ENCODE results near the gene TPSB2.
"Not testable (repeated sequence)": the region's sequence is repeated elsewhere in the genome, so short reads cannot be mapped to it uniquely, and the experiment has no call there.

Gene TPSB2

DNA sequence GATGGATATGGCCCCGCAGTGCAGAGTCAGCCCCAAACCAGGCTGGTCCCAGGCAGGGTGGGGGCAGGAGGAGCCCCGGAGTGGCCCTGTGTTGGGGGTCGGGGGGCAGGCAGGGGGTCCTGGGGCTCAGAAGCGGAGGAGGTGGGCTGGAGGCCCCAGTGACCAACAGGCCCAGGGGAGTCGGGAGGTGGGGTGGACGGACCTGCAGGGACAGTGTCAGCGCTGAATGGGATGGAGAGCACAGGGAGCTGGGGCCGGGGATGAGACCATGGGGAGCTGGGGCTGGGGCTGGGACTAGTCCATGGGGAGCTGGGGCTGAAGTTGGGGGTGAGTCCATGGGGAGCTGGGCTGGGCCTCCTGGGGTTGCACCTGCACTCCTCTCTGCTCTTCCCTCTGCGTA lies 9.6 kb upstream of the TPSB2 start:
- DNase-seq, result not testable (repeated sequence)

DNA sequence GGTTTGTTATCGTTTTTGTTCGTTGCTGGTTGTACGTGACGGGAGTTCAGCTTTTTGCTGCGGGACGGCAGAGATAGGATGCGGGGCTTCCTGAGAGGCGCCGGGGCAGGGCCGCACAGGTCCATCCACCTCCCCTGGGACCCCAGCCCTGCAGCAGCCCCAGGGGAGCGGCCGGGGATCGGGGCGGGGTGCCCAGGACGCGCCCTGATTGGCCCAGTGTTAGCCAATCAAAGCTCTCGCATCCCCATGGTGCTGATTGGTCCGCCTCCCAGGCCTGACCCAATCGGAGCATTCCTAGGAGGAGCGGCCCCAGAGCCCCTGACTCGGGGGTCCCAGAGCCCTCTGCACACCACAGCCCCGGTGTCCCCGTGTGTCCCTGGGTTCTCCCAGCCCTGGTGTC lies 8.9 kb upstream of the TPSB2 start:
- DNase-seq, result not testable (repeated sequence)

DNA sequence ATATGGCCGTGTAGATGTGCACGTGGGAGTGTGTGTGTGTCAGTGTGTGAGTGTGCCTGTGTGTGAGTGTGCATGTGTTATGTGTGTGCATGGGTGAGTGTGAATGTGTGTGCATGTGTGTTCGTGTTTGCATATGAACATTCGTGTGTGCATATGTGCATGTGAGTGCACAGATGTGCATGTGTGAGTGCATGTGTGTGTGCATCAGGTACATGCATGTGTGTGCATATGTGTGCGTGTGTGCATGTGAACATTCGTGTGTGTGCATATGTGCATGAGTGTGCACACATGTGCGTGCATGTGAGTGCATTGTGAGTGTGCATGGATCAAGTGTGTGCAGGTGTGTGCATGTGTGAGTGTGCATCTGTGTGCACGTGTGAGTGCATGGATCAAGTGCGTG lies 8.0 kb upstream of the TPSB2 start:
- no peak for DNase-seq

DNA sequence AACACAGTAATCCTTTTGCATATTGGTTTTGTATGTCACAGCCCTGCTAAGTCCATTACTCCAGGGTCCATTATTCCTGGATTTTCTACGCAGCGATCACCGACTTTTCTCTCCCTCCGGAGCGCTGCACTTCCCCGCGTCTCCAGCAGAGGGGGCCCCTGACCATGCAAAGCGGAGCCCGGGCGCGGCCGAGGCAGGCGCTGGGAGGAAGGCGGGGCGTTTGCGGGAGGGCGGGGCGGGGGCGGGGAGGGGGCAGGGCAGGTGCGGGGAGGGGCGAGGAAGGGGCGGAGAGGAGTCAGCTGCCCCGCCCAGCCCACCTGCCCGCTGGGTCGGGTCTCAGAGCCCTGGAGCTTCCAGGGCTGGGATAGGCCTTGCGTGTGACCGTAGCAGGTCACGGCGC lies 6.7 kb upstream of the TPSB2 start:
- not testable (repeated sequence) for DNase-seq

DNA sequence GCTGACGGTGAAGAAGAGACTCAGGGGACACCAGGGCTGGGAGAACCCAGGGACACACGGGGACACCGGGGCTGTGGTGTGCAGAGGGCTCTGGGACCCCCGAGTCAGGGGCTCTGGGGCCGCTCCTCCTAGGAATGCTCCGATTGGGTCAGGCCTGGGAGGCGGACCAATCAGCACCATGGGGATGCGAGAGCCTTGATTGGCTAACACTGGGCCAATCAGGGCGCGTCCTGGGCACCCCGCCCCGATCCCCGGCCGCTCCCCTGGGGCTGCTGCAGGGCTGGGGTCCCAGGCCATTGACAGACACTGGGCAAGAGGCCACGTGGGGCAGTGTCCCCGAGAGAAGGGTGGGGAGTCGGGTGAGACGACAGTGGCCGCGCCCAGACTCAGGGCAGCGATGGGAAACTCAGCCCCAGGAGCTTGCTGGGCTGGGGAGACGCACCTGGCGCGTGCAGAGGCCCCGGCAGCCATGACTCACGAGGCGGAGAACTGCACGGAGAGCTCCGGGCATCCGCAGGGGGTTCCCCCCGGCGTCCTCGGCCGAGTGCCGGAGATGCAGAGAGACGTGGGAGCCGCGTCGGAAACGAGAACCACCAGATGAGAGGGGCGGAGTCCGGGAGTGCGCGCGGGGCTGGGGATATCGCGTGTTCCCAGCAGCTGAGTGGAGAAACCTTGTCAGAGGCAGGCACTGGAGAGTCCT lies 2.2 kb upstream of the TPSB2 start:
- not testable (repeated sequence) for DNase-seq

DNA sequence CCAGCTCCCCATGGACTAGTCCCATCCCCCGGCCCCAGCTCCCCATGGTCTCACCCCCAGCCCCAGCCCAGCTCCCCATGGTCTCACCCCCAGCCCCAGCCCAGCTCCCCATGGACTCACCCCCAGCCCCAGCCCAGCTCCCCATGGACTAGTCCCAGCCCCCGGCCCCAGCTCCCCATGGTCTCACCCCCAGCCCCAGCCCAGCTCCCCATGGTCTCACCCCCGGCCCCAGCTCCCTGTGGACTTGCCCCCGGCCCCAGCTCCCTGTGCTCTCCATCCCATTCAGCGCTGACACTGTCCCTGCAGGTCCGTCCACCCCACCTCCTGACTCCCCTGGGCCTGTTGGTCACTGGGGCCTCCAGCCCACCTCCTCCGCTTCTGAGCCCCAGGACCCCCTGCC lies 1.3 kb upstream of the TPSB2 start:
- DNase-seq, result not testable (repeated sequence)

DNA sequence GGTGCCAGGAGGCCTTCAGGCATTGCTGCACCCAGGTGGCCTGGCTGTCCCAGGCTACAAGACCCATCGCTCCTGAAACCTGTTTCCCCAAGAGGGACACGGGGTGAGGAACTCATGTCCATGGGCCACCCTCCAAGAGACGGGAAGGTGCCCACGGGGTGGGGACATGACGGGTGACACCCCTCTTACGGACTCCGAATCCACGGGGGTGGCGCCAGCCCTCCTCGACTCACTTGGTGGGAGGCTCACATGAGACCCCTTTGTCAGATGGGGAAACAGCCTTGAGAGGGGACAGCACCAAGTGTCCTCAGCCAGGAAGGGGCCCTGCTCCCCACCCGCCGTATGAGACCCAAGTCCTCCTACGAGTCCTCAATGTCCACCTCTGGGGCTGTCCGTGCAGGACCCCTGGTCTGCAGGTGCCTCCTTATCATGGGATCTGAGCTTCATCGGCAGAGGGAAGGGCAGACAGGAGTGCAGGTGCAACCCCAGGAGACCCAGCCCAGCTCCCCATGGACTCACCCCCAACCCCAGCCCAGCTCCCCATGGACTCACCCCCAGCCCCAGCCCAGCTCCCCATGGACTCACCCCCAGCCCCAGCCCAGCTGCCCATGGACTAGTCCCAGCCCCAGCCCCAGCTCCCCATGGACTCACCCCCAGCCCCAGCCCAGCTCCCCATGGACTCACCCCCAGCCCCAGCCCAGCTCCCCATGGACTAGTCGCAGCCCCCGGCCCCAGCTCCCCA lies 658 bp upstream of the TPSB2 start:
- DNase-seq, result not testable (repeated sequence)

DNA sequence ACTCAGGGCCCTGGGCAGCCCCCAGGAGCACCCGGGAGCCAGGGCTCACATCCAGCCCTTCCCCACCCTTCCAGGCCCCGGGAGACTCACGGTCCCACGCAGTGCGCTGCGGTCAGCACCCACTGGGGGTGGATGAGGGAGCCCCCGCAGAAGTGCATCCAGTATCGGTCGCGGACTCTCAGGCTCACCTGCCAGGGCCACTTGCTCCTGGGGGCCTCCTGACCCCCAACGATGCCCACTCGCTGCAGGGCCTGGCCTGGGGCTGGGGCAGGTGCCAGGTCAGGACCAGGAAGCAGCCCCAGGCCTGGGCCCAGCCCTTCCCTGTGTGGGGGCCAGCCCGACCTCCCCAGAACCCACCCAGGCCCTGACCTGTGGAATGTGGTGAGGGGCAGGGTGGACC lies 508 bp downstream of the TPSB2 start:
- DNase-seq, result not testable (repeated sequence)

DNA sequence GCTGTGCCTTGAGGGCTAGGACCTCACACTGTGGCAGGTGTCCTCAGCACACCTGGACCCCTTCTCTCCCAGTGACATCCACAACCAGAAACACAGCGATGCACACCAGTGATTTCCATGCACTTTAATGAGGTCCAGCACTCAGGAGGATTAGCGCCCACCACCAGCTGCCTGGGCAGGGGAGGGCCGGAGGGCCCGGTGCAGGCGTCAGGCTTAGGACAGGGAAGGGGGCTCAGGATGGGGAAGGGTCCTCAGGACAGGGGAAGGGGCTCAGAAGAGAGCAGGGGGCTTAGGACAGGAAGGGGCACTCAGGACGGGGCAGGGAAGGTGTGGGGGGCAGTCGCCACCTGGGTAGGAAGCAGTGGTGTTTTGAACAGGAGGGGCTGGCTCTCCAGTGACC lies 1.8 kb downstream of the TPSB2 start:
- not testable (repeated sequence) for DNase-seq

DNA sequence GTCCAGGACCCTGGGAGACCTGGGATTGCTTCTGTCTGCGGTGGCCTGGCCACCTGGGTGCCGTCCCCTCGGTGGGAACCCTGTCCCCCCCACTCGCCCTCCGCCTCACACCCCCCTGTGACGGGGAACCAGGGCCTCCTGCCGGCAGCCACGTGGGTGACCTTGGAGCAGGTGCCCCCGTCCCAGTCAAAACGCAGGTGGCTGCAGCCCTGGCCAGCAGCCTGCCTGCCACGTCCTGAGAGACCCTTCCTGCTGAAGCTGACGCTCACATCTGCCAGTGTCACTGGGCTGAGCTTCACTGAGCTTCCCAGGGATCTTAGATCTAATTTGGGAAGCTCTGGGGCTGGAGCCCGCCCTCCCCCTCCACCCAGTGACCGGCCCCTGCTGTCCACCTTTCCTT lies 3.3 kb downstream of the TPSB2 start:
- not testable (repeated sequence) for DNase-seq

DNA sequence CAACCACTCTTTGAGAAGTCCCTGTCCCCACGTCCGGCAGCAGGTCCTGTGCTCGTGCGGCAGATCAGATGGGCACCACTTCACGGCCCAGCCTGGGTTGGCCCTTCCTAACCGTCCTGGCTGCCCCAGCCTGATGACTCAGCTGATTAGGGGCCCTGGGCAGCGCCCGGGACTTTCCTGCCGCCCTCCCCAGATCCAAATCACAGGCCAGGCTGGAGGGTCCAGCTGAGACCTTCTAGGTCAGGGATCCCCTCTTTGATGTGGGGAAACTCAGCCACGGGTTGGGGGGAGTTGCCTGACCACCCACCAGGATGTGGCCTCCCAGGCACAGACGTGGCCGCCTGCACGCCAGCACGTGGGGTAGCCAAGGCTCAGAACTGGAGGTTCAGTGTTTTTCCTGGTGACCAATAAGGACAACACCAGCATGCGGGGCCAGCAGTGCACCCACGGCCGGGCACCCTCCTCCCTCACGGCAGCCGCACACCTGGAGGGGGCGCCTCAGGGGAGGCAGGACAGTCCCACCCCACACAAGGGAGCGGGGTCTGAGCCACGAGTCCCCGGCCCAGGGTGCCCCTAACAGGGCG lies 4.2 kb downstream of the TPSB2 start:
- DNase-seq, result not testable (repeated sequence)

DNA sequence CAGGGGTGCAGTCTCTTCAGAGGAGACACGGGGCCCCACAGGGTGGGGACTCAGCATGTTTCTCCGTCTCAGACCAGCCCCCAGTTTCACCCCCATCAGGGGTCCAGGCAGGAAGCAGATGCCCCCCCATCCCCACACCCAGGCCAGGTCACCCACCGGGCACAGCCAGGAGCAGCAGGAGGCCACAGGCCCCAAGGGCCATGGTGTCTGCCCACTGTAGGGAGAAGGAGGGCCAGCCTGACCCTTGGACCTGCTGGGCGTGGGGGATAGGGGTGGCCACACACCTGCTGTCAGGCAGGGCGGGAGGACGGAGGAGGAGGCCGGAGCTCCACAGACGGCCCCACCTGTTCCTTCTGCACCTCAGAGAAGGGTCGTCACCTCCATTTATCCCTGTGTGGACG lies 4.9 kb downstream of the TPSB2 start, which contains the start of gene TPSG1:
Gene TPSG1 (minus strand): TSS at position 218 of the 401 bp plus-strand sequence. CDS start 16 bp downstream, at position 202.
- DNase-seq, result no peak

DNA sequence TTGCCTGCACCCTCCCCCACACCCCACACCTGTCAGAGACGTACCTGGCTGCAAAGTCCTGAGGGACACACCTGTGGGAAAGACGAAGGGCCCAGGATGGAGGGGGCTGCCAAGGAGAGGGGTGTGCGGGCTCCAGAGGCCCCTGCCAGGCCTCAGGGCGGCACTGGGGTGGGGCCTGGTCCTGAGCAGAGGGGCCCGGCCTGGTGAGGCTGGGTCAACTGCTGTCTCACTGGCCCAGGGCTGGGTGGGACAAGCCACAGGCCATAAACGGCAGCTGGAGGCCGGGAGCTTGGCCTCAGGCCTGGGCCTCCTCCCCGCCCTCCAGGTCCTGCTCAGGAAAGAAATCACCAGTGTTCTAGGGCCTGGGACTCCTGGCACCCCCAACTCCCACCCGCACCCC lies 5.4 kb downstream of the TPSB2 start:
- no peak for DNase-seq

DNA sequence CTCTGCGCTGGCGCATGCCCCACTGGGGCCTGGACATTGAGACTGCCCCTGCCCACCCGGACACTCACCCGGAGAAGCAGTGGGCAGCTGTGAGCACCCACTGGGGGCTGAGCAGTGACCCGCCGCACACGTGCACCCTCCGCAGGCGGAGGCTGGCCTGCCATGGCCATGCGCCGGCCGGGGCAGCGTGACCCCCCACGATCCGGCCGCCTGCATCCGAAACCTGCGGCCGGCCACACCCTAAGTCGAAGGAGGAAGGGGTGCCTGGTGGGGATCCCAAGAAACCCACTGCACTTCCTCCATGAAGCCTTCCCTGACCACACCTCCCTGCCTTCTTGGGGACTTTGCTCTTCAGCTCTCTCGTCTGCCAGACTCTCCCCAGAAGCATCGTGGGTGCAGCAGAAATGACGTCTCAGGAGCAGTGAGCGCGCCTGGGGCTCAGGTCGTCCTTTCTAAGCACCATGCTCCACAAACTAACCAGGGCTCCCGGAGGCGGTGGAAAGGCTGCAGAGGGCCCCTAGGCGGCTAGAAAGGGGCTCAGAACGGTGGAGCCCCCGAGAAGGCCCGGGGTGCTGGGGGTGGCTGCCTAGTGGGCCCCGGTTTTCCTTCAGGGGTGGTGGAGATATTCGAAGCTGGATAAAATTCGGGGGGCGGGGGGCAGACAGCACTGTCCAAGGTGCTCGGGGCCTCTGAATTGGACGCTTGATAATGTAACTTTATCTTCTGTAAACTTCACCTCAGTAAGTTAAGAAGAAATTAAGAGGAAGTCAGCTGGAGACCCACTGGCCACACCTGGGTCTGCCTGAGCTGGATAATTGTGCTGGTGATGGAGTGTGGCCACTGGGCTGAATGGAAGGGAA lies 6.4 kb downstream of the TPSB2 start:
- no peak for DNase-seq

DNA sequence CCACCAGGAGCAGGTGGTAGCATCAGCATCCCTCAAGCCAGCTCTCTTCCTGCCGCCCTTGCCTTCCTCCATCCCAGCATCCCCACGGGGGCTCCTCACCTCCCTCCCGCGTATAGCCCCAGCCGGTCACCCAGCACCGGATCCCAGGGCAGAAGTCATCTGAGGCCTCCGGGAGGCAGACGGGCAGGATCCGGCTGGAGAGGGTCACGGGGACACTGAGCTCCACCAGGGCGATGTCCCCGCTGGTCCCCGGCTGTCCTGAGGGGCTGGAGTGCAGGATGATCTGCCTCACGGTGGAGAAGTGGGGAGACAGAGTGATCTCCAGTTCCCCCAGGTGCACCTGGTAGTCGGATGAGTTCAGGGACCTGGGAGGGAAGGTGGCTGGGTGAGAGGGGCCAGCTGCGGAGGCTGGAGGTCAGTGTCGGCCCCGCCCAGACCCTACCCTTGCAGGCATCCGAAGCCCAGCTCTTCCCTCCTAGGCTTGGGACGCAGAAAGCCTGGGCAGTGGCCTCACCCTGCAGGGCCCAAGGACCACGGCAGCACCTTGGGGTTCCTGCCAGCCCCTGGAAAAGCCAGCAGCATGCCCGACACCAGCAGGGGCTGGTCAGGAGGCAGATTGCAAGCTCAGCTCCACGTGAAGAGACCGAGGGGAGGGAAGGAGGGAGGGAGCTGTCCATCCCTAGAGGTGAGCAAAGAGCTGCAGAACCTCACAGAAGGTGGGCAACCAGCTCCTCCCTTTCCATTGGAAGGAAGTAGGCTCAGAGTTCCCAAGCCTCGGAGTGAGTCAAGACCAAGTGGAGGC lies 7.2 kb downstream of the TPSB2 start:
- no peak for DNase-seq

DNA sequence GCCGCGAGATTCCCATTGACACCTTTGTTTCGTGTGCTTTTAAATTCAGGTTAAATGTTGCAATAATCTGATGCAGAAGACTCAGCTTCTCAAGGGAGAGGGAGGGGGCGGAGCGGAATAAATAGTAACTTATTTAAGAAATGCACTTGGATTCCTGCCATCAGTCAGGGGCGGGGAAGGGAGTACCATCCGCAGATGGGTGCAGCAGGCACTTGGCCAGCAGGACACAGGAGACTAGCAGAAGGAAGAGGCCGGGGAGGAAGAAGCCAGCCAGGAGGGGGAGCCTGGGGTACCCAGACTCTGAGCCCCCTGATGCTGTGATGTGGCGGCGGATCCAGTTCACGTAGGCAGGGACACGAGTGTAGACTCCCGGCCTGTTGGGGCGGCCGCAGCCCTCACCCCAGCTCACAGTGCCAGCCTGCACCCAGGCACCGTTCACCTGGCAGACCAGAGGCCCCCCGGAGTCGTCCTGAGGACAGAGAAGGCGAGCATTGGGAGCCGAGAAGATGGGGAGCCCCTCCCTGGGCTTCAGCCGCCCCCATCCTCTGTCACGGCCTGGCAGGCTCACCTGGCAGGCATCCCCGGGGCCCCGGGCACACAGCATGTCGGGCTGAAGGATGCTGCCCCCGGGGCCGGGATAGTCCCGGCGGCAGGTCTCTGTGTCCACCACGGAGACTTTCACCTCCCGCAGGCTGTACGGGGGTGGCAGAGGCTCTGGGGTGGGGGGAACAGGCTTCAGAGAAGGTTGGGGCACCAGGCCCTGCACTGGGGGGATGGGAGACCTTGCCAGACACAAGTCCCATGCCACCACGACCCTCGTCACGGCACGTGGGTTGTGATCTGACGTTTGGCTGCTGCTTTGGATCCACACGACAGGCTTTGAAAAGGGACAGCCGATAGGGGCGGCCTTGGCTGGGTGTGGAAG lies 8.1 kb downstream of the TPSB2 start:
- no peak for DNase-seq

DNA sequence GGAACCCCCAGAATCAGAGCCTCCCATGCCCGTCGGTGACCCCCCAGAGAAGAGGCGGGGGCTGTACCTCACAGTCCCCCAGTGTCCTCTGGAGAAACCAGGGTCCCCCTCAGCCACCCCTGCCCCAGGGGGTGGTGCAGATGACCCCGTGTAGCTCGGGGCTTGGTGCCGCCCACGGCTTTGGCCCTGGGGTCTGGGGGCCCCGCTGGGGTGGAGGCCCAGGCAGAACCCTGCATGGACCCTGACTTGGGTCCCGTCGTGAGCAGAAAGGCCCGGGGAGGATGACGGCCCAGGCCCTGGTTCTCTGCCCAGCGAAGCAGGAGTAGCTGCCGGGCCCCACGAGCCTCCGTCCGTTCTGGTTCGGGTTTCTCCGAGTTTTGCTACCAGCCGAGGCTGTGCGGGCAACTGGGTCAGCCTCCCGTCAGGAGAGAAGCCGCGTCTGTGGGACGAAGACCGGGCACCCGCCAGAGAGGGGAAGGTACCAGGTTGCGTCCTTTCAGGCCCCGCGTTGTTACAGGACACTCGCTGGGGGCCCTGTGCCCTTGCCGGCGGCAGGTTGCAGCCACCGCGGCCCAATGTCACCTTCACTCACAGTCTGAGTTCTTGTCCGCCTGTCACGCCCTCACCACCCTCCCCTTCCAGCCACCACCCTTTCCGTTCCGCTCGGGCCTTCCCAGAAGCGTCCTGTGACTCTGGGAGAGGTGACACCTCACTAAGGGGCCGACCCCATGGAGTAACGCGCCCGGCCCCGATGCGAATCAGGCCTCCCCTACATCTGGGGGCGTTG lies 8.9 kb downstream of the TPSB2 start:
- DNase-seq, result no peak

DNA sequence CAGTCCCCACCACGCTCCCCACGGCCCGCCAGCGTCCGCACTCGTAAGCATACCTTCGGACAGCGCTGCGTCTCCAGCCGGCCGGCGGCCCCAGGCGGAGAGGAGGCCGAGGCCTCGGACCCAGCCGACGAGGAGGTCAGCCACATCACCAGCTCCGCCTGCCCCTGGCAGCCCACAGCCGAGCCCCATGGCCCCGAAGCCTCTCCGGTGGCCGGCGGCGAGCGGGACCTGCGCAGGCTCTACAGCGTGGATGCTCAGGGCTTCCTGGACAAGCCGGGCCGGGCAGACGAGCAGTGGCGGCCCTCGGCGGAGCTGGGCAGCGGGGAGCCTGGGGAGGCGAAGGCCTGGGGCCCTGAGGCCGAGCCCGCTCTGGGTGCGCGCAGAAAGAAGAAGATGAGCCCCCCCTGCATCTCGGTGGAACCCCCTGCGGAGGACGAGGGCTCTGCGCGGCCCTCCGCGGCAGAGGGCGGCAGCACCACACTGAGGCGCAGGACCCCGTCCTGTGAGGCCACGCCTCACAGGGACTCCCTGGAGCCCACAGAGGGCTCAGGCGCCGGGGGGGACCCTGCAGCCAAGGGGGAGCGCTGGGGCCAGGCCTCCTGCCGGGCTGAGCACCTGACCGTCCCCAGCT lies 9.8 kb downstream of the TPSB2 start:
- no peak for DNase-seq

DNA sequence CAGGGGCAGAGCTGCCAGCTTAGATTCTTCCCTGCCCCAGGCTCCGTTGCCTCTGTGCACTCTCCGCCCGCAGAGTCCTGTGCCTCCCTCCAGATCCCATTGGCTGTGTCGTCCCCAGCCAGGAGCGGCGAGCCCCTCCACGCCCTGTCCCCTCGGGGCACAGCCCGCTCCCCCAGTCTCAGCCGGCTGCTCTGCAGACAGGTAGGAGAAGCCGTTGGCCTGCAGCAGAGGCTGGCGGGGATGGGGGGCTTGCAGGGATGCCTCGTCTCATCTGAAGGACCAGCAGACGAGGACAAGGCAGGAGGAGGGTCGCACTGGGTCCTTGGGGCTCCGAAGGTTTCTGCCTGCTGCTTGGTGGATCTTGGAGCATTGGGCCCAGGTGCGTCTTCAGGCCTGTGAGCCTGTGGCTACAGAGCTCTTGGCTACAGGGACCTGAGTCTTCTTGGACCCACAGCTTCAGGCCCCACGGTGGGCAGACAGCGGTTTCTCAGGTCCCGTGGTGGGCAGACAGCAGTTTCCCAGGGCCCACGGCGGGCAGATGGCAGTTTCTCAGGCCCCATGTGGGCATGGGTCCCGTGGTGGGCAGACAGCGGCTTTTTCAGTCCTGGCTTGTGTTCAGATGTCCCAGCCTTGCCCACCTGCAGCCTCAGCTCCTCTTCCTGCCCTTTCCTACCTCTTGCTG lies 10.9 kb downstream of the TPSB2 start:
- DNase-seq, result no peak
